ENCODE results near the gene EHD2.
A peak's percentile ranks its signal among the peaks of the same experiment; 100 is the strongest.
"Not testable (repeated sequence)": the region's sequence is repeated elsewhere in the genome, so short reads cannot be mapped to it uniquely, and the experiment has no call there.

Gene EHD2

GRCh38 chr19:47714855-47715254 lies 1.6 kb downstream of the EHD2 start:
- not testable (repeated sequence) for DNase-seq (ENCODE audit: low read depth, low spot score)

GRCh38 chr19:47716270-47716937 lies 3.2 kb downstream of the EHD2 start:
- no peak for DNase-seq (ENCODE audit: low read depth, low spot score)

- not testable (repeated sequence) for DNase-seq (ENCODE audit: low read depth, low spot score)
Observed at GRCh38 chr19:47718415-47719046, 5.3 kb downstream of the EHD2 start.

- no peak for DNase-seq (ENCODE audit: low read depth, low spot score)
Observed at GRCh38 chr19:47719047-47719859, 6.0 kb downstream of the EHD2 start.

GRCh38 chr19:47720669-47721422 lies 7.6 kb downstream of the EHD2 start:
- DNase-seq (ENCODE audit: low read depth, low spot score), result no peak

- DNase-seq (ENCODE audit: low read depth, low spot score), result no peak
Observed at GRCh38 chr19:47723581-47723940, 10.3 kb downstream of the EHD2 start.

- DNase-seq (ENCODE audit: low read depth, low spot score), result no peak
Observed at GRCh38 chr19:47725759-47726401, 12.7 kb downstream of the EHD2 start.

- no peak for DNase-seq (ENCODE audit: low read depth, low spot score)
Observed at GRCh38 chr19:47726467-47726866, 13.2 kb downstream of the EHD2 start.

GRCh38 chr19:47728295-47728694 lies 15.1 kb downstream of the EHD2 start:
- not testable (repeated sequence) for DNase-seq (ENCODE audit: low read depth, low spot score)

- no peak for DNase-seq (ENCODE audit: low read depth, low spot score)
Observed at GRCh38 chr19:47729468-47729798, 16.2 kb downstream of the EHD2 start.

GRCh38 chr19:47729799-47730520 lies 16.7 kb downstream of the EHD2 start:
- DNase-seq (ENCODE audit: low read depth, low spot score), result no peak

GRCh38 chr19:47730521-47730889 lies 17.3 kb downstream of the EHD2 start:
- no peak for DNase-seq (ENCODE audit: low read depth, low spot score)

GRCh38 chr19:47730910-47731309 lies 17.7 kb downstream of the EHD2 start:
- no peak for DNase-seq (ENCODE audit: low read depth, low spot score)

GRCh38 chr19:47735131-47735530 lies 21.9 kb downstream of the EHD2 start:
- no peak for DNase-seq (ENCODE audit: low read depth, low spot score)

GRCh38 chr19:47740866-47741519 lies 27.8 kb downstream of the EHD2 start:
- DNase-seq (ENCODE audit: low read depth, low spot score), result no peak

GRCh38 chr19:47741544-47742140 lies 28.4 kb downstream of the EHD2 start:
- DNase-seq (ENCODE audit: low read depth, low spot score), result no peak

- no peak for DNase-seq (ENCODE audit: low read depth, low spot score)
Observed at GRCh38 chr19:47742634-47743033, 29.4 kb downstream of the EHD2 start.

- DNase-seq (ENCODE audit: low read depth, low spot score), result peak; percentile 96
Observed at GRCh38 chr19:47745010-47745901, 32.0 kb downstream of the EHD2 start, which contains the start of gene NOP53. Gene NOP53, plus strand, starts transcription at chr19:47745546. Its CDS starts 14 bp downstream, at chr19:47745560.

- not testable (repeated sequence) for DNase-seq (ENCODE audit: low read depth, low spot score)
Observed at GRCh38 chr19:47746129-47746528, 32.9 kb downstream of the EHD2 start.
